GM18517 (cell line): ENCODE data around the gene TRMT11.
A peak's percentile ranks its signal among the peaks of the same experiment; 100 is the strongest.
"Not testable (repeated sequence)": the region's sequence is repeated elsewhere in the genome, so short reads cannot be mapped to it uniquely, and the experiment has no call there.

ENCODE experiments used
- ATAC-seq: cut with Tn5 transposase; IDR thresholded peaks from one replicate; pipeline ENCODE4 v1.9.1; 2021; ENCODE audit warnings: mild to moderate bottlenecking, moderate library complexity; ENCODE audit not compliant: unreplicated experiment

TRMT11 gene

DNA sequence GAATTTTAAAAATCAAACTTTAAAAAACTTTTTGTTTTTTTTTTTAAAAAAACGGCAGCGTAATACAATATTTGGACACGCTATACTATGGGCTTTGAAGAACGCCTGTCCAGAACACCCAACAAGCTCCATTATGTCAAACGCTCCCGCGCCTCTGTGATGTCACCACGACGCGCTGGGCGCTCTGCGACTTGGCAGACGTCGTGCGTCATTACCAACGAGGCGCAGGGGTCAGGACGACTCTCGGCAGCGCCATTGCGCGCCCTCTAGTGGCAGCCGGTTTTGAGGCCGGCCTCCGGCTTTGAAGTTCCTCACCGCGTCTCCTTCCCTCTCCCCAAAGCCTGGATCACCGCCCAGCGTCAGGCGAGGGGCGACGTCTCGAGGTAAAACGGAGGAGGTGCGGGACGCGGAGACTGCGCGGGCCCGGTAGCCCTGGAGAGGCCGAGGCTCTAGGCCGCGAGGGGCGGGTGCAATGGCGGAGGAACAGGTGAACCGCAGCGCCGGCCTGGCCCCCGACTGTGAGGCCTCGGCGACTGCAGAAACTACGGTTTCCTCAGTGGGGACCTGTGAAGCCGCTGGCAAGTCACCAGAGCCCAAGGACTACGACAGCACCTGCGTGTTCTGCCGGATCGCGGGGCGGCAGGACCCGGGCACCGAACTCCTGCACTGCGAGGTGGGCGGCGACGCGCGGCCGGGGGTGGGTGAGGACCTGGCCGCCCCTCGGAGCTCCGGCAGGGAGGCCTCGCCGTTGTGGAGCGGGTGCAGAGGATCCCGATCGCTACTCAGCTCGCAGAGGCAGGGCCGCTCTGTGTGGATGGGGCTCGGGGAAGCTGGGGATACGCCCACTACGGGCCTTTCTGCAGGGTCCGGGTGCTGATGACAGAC is 29.6 kb upstream of the TRMT11 start, which contains the start of gene HINT3:
Gene HINT3 (plus strand): TSS at position 265 of the 885 bp plus-strand sequence. CDS start 208 bp downstream, at position 473.
- ATAC-seq = peak; percentile 86

DNA sequence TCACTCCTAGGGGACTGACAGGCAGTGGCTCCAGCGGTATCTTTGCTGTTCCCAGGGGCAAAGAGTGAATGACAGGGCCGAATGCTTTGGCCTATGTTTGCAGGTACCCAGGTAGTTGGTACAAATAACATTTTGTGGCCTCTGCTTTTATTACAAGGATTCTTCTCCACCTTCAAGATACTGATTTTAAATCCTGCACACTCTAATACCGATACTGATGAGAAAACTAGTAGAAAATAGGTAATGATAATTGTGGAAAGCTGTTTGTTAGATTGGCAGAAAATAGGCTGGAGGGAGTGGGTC is 29.0 kb upstream of the TRMT11 start:
- ATAC-seq = no peak

GRCh38 chr6:125957845-125958244 is 28.5 kb upstream of the TRMT11 start:
- ATAC-seq = no peak

DNA sequence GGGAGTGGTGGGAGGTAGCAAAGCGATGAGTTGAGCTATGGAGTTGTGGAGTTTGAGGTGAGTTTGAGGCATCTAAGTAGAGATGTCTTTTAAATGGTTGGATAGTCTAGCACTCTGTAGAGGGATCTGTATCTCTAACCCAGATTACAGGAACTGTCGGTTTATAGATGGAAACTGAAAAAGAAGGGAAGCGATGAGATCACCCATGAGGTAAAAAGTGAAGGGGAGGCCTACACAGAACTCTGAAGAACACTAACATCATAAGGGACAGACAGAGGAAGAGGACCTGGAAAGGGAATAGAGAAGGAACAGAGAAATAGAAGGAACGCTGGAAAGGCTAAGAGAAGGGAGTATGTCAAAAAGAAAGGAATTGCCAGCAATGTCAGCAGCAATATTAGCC is 27.3 kb upstream of the TRMT11 start:
- ATAC-seq = no peak

DNA sequence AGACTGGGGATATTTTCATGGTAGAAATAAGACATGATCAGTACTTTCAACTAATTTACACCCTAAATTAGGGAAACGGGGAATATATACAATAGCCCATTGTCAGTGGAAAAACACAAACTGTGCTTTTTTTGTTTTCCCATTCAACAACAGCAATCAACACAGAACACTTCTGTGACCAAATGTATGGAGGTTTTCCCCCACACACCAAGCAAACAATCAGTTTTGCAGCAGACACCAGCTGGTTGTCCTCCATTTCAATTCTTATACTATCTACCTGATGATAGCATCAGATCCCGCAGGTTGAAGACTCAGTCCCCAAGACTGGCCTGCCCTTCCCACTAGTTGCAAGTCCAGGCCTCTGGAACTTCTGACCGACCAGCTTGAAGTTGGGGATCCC is 25.2 kb upstream of the TRMT11 start:
- no peak for ATAC-seq

- ATAC-seq = no peak
Observed at GRCh38 chr6:125962900-125963497, 23.3 kb upstream of the TRMT11 start.

- no peak for ATAC-seq
Observed at GRCh38 chr6:125963817-125964216, 22.5 kb upstream of the TRMT11 start.

- ATAC-seq = no peak
Observed at GRCh38 chr6:125966569-125966968, 19.8 kb upstream of the TRMT11 start.

DNA sequence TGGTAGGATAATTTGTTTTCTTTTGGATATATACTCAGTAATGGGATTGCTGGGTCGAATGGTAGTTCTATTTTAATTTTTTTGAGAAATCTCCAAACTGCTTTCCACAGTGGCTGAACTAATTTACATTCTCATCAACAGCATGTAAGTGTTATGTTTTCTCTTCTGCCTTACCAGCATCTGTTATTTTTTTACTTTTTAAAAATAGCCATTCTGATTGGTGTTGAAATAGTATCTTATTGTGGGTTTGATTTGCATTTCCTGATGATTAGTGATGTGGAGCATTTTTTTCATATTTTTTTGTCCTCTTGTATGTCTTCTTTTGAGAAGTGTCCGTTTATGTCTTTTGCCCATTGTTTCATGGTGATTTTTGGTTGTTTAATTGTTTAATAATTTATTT is 17.8 kb upstream of the TRMT11 start:
- ATAC-seq = no peak

- ATAC-seq = no peak
Observed at GRCh38 chr6:125970760-125971159, 15.6 kb upstream of the TRMT11 start.

GRCh38 chr6:125972478-125972877 is 13.9 kb upstream of the TRMT11 start:
- ATAC-seq = not testable (repeated sequence)

DNA sequence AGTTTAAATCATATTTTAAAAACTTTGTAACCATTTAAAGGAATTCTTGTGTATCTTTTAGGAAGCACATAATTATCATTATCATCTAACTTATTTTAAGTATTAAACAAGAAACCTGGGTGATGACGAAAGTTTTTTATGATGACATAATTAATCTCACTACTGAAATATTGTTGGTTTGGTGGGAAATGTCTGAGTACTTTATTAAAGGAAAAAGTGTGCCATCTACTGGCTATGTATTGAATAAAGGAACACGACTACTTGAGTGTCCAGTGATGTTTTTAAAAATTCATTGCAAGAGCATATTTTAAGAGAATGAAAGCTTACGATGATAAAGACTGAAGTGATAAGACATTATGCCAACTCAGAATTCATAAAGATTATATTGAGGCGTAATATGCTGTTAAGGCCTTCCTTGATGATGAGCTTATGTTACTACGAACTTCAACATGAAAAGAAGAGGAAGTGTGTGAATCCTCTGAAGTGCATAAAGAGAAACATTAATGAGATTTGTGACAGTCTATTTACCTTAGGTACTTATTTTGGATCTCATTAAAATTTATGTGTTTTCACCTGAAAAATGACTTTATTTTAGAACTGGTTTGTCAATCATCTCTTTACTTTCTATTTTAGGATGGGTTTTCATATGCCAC is 12.0 kb upstream of the TRMT11 start:
- ATAC-seq = peak; percentile 89

DNA sequence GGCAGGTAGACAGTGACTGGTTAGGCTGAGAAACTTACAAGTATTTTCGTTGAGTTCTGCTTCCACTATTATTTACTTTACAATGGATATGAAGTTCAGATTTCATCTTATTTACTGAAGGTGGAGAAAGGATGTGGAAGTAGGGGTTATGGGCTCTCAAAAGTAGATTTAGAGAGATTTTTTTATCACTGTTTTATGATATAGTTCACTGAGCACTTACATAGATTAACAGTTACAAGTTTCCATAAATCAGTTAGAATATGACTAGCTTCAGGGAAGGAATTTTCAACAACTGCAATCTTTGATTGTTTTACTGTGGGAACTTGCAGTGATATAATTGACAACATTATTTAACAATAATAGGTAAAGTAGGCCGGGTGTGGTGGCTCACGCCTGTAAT is 7.2 kb upstream of the TRMT11 start:
- ATAC-seq = no peak

DNA sequence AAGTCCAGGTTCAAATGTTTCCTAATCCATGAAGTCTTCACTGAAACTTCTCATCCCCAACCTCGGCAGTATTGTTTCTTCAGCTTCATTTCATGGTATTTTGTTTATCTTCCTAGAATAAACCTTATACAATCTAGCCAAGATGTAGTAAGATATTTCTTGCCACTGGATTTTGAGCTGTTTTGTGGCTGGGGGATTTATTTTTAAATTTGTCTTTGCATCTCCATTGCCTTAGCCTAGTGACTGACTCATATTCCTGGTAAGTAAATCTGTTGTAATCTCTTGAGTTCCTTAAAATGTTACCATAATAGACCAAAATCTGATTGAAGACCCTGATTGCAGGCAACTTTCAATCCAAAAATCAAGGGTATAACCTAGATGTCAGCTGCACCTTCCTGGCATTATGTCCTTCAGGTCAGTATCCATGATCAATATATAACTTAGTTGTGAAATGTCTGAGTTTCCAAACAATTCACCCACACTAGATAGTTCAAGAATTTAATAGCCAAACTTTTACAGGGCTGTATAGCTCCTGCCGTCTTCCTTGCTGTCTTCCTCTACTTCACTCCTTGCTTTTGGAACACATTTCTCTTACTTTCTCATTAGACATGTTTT is 4.7 kb upstream of the TRMT11 start:
- no peak for ATAC-seq

GRCh38 chr6:125983246-125983945 is 2.9 kb upstream of the TRMT11 start:
- no peak for ATAC-seq

GRCh38 chr6:125984311-125984710 is 2.0 kb upstream of the TRMT11 start:
- ATAC-seq = no peak

DNA sequence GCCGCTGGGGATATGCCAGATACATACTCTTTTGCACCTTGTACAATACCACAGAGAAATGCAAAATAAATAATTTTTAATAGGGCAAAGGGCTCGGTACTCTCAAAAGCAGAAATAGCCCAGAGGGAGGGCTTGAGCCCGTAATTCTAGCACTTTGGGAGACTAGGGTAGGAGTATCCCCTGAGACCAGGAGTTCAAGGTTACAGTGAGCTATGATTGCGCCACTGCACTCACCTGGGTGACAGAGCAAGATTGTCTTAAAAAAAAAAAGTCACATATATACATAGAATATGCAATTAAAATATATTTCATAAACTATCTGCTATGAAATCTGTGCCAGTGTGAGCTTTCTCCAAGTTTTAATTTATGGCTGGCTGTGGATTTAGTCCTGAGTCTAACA is 818 bp upstream of the TRMT11 start:
- no peak for ATAC-seq

GRCh38 chr6:125985979-125986300 is 400 bp upstream of the TRMT11 start:
- no peak for ATAC-seq

DNA sequence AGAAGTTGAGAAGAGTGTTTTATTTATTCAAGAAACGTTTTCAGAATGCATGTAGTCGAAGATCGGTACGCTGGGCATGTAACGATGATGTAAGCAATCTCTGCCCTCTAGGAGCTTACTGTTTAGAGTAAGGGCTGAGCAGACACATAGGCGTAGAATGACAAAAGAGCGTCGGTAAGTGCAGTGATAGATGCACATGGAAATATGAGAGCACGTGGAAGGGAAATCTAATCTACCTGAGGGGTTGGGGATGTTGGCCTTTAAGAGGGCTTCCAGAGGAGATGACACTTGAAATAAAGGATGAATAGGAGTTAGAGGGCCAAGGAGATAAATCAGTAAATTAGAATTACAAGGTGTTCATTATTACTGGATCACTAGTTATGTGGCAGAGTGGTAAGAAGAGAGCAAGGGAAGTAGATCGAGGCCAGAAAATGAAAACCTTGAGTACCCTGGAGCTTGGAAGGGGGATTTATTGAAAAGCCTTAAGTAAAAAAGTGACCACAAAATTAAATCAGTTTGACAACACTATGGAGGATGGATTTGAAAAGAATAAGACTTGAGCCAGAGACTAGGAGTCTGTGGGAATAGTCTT is 782 bp downstream of the TRMT11 start:
- ATAC-seq = peak; percentile 29

- ATAC-seq = no peak
Observed at GRCh38 chr6:125988280-125988679, 1.9 kb downstream of the TRMT11 start.

DNA sequence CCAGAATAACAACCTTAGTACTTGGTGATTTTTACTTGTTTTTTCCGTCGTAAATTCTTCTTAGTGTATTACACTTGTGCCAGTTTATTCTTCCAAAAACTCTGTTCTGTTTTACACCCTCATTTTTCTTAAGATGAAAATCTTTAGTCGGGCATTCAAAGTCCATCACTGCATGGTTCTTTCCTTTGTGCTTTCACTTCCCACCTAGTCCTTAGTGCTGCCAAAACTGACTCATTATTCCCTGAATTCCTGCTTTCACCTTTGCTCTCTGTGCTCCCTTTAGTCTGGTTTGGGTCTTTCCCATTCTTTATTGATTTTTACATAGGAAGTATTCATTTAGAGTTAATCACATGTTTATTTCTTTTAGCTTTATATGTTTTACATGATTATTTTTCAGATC is 3.3 kb downstream of the TRMT11 start:
- no peak for ATAC-seq
